K562 (cell line): ENCODE measurements around the gene ZNF620. TPM values are rescaled to one million over a fixed set of nuclear protein-coding genes. Genes with fewer than 3 reads are reported as not detected.

Experiments used
- ATAC-seq: fragments of 200-7000 bp; cut with Tn5 transposase; 3 replicates; pipeline ENCODE4 v1.9.1; 2020; ENCODE audit warnings: moderate library complexity
- BruUV-seq: library from RNA; stranded (reverse); fragments of 400-500 nt; replicated peaks from 2 replicates; lab custom pipeline; 2021; lab: Mats Ljungman, UMichigan
- CTCF ChIA-PET: fragments of 300-600 bp; formaldehyde crosslinking; extraction: SDS; loops from one replicate; lab custom pipeline; 2021; ENCODE audit warnings: low intra/inter-chr PET ratio; lab: Yijun Ruan, JAX
- POLR2A ChIA-PET: fragments of 300-600, 350-650 bp; sonication (Branson Sonifier 250); formaldehyde crosslinking; extraction: SDS; loops from one replicate; lab custom pipeline; 2021; ENCODE audit warnings: antibody characterized with exemption, inconsistent platforms; lab: Yijun Ruan, JAX
- DNase-seq, 4 experiments: peaks; one replicate each; pipeline versions ENCODE4 v3.0.0 to v3.0.0-alpha.2; 2011 to 2018; ENCODE audit warnings: low spot score in 3 of 4, mixed read lengths in 3 of 4; ENCODE audit errors: extremely low read depth in 1 of 4
- FAIRE-seq: peaks from 2 replicates; lab custom pipeline; 2011; peaks lifted over from hg19 to GRCh38; lab: Jason Lieb, UNC
- H2AFZ ChIP-seq: 2 replicates; pipeline ENCODE4 v1.6.0; 2011; ENCODE audit warnings: low read depth, low read length, control low read depth, inconsistent platforms
- H3K27ac ChIP-seq: fragments of 200-600 bp; 3 replicates; pipeline ENCODE4 v1.8.0; 2011; ENCODE audit warnings: low read depth, mild to moderate bottlenecking, control low read depth, inconsistent platforms, low read length, moderate library complexity, mixed read lengths; ENCODE audit errors: extremely low read depth
- H3K27me3 ChIP-seq, 2 experiments: fragments of 300-600 bp in 1 of 2; 2 replicates in 1 of 2; 3 replicates in 1 of 2; pipeline versions ENCODE4 v1.6.0 to v1.8.0; 2011; ENCODE audit warnings: inconsistent platforms in 2 of 2, low read length in 2 of 2, mild to moderate bottlenecking in 1 of 2, mixed read lengths in 1 of 2, moderate library complexity in 1 of 2; ENCODE audit not compliant: control insufficient read depth in 2 of 2, insufficient read depth in 2 of 2
- H3K36me3 ChIP-seq: fragments of 300-600 bp; 3 replicates; pipeline ENCODE4 v1.8.0; 2011; ENCODE audit warnings: mild to moderate bottlenecking, low read length, inconsistent platforms; ENCODE audit not compliant: control insufficient read depth, insufficient read depth
- H3K4me1 ChIP-seq, 2 experiments: fragments of 200-600 bp in 1 of 2; replicated peaks in 1 of 2; 2 replicates in 1 of 2; 3 replicates in 1 of 2; pipeline versions ENCODE4 v1.5.1 to v1.8.0; 2011; ENCODE audit warnings: inconsistent platforms in 2 of 2, low read length in 2 of 2, mild to moderate bottlenecking in 1 of 2, mixed read lengths in 1 of 2, moderate library complexity in 1 of 2; ENCODE audit not compliant: control insufficient read depth in 2 of 2, insufficient read depth in 2 of 2
- H3K4me2 ChIP-seq: 2 replicates; pipeline ENCODE4 v1.6.1; 2011; ENCODE audit warnings: low read length, control low read depth, inconsistent platforms, mixed read lengths; ENCODE audit not compliant: insufficient read depth
- H3K4me3 ChIP-seq: fragments of 200-600 bp; sonication (generic), shearing (Covaris generic); 2 replicates; pipeline ENCODE4 v1.5.1; 2016; ENCODE audit warnings: control low read depth, inconsistent platforms
- H3K79me2 ChIP-seq: fragments of 200-600 bp; 3 replicates; pipeline ENCODE4 v1.8.0; 2011; ENCODE audit warnings: low read length, inconsistent platforms; ENCODE audit not compliant: control insufficient read depth, insufficient read depth
- H3K9ac ChIP-seq, 2 experiments: 2 replicates each; pipeline versions ENCODE4 v1.6.0 to v1.6.1; 2011; ENCODE audit warnings: low read depth in 2 of 2, low read length in 2 of 2, control low read depth in 1 of 2, inconsistent platforms in 1 of 2, mild to moderate bottlenecking in 1 of 2, mixed read lengths in 1 of 2; ENCODE audit not compliant: insufficient read depth in 1 of 2
- H3K9me1 ChIP-seq: one replicate; pipeline ENCODE4 v1.6.0; 2011; ENCODE audit warnings: inconsistent platforms, mild to moderate bottlenecking, low read length, moderate library complexity; ENCODE audit not compliant: control insufficient read depth, insufficient read depth
- H3K9me3 ChIP-seq: replicated peaks from 2 replicates; pipeline ENCODE4 v1.5.1; 2011; ENCODE audit warnings: low read depth, low read length, inconsistent platforms; ENCODE audit not compliant: control insufficient read depth, insufficient read depth
- H4K20me1 ChIP-seq: replicated peaks from 2 replicates; pipeline ENCODE4 v1.6.1; 2011; ENCODE audit warnings: low read length, inconsistent platforms, mixed read lengths; ENCODE audit not compliant: control insufficient read depth, insufficient read depth
- ARID4B ChIP-seq: sonication (generic); formaldehyde crosslinking; IDR thresholded peaks from 2 replicates; pipeline ENCODE4 v1.8.0; 2022; ENCODE audit warnings: mild to moderate bottlenecking, missing genetic modification reagents
- BDP1 ChIP-seq: IDR thresholded peaks from 3 replicates; pipeline ENCODE4 v1.6.1; 2011; ENCODE audit not compliant: insufficient read length, insufficient read depth
- C11orf30 ChIP-seq: fragments of 450-650 bp; IDR thresholded peaks from 2 replicates; pipeline ENCODE4 v1.6.1; 2016; ENCODE audit warnings: low read depth, mild to moderate bottlenecking
- CHCHD3 ChIP-seq: fragments of 250-450 bp; sonication (Bioruptor Pico); IDR thresholded peaks from 2 replicates; pipeline ENCODE4 v2.1.2; 2022; ENCODE audit warnings: mild to moderate bottlenecking
- EP300 ChIP-seq: IDR thresholded peaks from 2 replicates; pipeline ENCODE4 v1.6.1; 2012; ENCODE audit warnings: low read length, improper control_type of control experiment
- MAFF ChIP-seq: IDR thresholded peaks from 2 replicates; pipeline ENCODE4 v1.6.1; 2012; ENCODE audit warnings: low read length, improper control_type of control experiment
- MAFG ChIP-seq: fragments of 450-650 bp; conservative IDR thresholded peaks from 2 replicates; pipeline ENCODE4 v1.6.1; 2016; ENCODE audit warnings: missing genetic modification characterization, missing compliant biosample characterization
- MAFK ChIP-seq: IDR thresholded peaks from 2 replicates; pipeline ENCODE4 v1.6.1; 2011; ENCODE audit warnings: low read length, improper control_type of control experiment
- PKNOX1 ChIP-seq: fragments of 450-650 bp; IDR thresholded peaks from 2 replicates; pipeline ENCODE4 v1.6.1; 2016
- POLR2AphosphoS2 ChIP-seq: IDR thresholded peaks from 2 replicates; pipeline ENCODE4 v1.6.1; 2012; ENCODE audit warnings: low read length, improper control_type of control experiment
- PURB ChIP-seq: sonication (generic); formaldehyde crosslinking; IDR thresholded peaks from 2 replicates; pipeline ENCODE4 v1.9.0; 2021; ENCODE audit warnings: low read depth, mild to moderate bottlenecking, missing genetic modification reagents
- SMC3 ChIP-seq: conservative IDR thresholded peaks from 2 replicates; pipeline ENCODE4 v1.6.1; 2011; ENCODE audit warnings: low read depth, low read length, improper control_type of control experiment; ENCODE audit not compliant: insufficient read depth
- ZNF263 ChIP-seq: sonication (generic); formaldehyde crosslinking; IDR thresholded peaks from 2 replicates; pipeline ENCODE4 v1.8.0; 2022; ENCODE audit warnings: mild to moderate bottlenecking, missing genetic modification reagents, borderline replicate concordance
- ZNF282 ChIP-seq: sonication (generic); formaldehyde crosslinking; IDR thresholded peaks from 2 replicates; pipeline ENCODE4 v1.8.1; 2023; ENCODE audit warnings: missing genetic modification reagents
- ZNF316 ChIP-seq: fragments of 450-650 bp; IDR thresholded peaks from 2 replicates; pipeline ENCODE4 v1.6.1; 2016
- ZNF644 ChIP-seq: fragments of 200-800 bp; sonication (Bioruptor generic); IDR thresholded peaks from 2 replicates; pipeline ENCODE4 v1.6.1; 2016; ENCODE audit warnings: low read depth, missing genetic modification characterization, missing compliant biosample characterization
- WGBS: fragments of 100-300 bp; shearing (Covaris generic); methylation state at CpG from one replicate; pipeline ENCODE4 v1.1.6; 2016; ENCODE audit warnings: low coverage, mixed read lengths; ENCODE audit not compliant: insufficient coverage; ENCODE audit errors: missing lambda C conversion rate; 5-methylcytosine and 5-hydroxymethylcytosine counted together
- in situ Hi-C: fragments of 300-500 bp; cut with MboI; formaldehyde crosslinking; loops from 4 replicates; pipeline ENCODE4 v1.15.0; 2018; ENCODE audit warnings: inconsistent platforms, mixed read lengths
- intact Hi-C: fragments of 100-400 bp; cut with micrococcal nuclease; formaldehyde crosslinking; loops from 2 replicates; pipeline ENCODE4 v1.14.2; 2022
- polyA plus RNA-seq, 8 experiments: library from polyadenylated mRNA; depleted of rRNA in 4 of 8; stranded (reverse) in 5 of 8; unstranded in 3 of 8; fragments of >200 nt; fragmentation: Nextera tagmentation in 2 of 8; fragmentation: Illumina TruSeq in 1 of 8; extraction: Ambion mirVana in 2 of 8; extraction: Trizol in 1 of 8; gene quantifications; 2 replicates each; pipeline versions ENCODE4 v1.2.1 to v1.2.3, GENCODE V29; 2011 to 2014; ENCODE audit warnings: inconsistent platforms in 1 of 8, missing spikeins in 1 of 8
- total RNA-seq, 7 experiments: library from RNA; depleted of rRNA in 6 of 7; stranded (reverse); fragments of >200 nt in 6 of 7; fragmentation: Illumina TruSeq in 2 of 7; extraction: Trizol in 2 of 7; gene quantifications; 2 replicates each; pipeline versions ENCODE4 v1.2.1 to v1.2.3, GENCODE V29; 2011 to 2021; ENCODE audit warnings: low replicate concordance in 1 of 7

The ZNF620 gene
- total and polyA plus RNA-seq, 9 of the 15 experiments (the other 6 are each of a cell fraction or from before 2014, with no cell fraction given), result 1.2 to 5.5 (median 3.3) TPM

GRCh38 chr3:40521254-40521653 is 15.4 kb downstream of the ZNF620 start:
- BruUV-seq, result no TSS peak
- Histone ChIP-seq H4K20me1 (no peaks in the 10 kb centered on the region), H3K9ac (no peak overlapping the region), H3K79me2 (peaks cover 15% of the 10 kb centered on the region), H3K4me1 (peaks cover 9 to 12% of the 10 kb centered on the region in 2 experiments; a peak in 4 of 5 replicates)
- CTCF ChIA-PET, result no interaction called here
- DNase-seq, result no peak
- TF ChIP-seq C11orf30 (peak; percentile 70), ARID4B (CRISPR knock-in tag) (no peak), PKNOX1 (no peak), BDP1 (no peak), POLR2AphosphoS2 (no peak), EP300 (no peak), MAFF (peak; percentile 48; the same call in 1 of the 2 replicates), ZNF282 (CRISPR knock-in tag) (no peak), PURB (no peak), ZNF644 (no peak), ZNF263 (CRISPR knock-in tag) (no peak), MAFK (peak; percentile 35; the same call in 1 of the 2 replicates), CHCHD3 (CRISPR knock-in tag) (no peak), SMC3 (no peak), ZNF316 (peak; percentile 89), MAFG (tag) (peak; percentile 44)
- TF ChIP-seq, all 486 proteins: peak for 5
- Histone ChIP-seq H3K9me3 (no peaks in the 10 kb centered on the region), H3K4me3 (no peak overlapping the region), H2AFZ (no peak overlapping the region), H3K36me3 (peaks cover 3% of the 10 kb centered on the region; the same call in 1 of the 3 replicates), H3K27me3 (no peaks in the 10 kb centered on the region), H3K4me2 (no peak overlapping the region), H3K9me1 (no peaks in the 10 kb centered on the region), H3K27ac (no peak overlapping the region)
- POLR2A ChIA-PET, result interaction anchor here (0.7 to 1.5 kb wide), 3 partner anchors 8 to 16 kb away, joined by 3 to 5 read pairs (median 5); partner anchors contain the start of gene ZNF620
- intact Hi-C loops (no loop called here), in situ Hi-C loops (no loop called here)
- ATAC-seq, result no peak
- 19% methylated on average over 3 of the region's 3 CpGs for WGBS
- no peak for FAIRE-seq
